Embryonic facial prominence (tissue), 1 donor: ENCODE results near the gene CENPV.
A peak's percentile ranks its signal among the peaks of the same experiment; 100 is the strongest.
"Not testable (repeated sequence)": the region's sequence is repeated elsewhere in the genome, so short reads cannot be mapped to it uniquely, and the experiment has no call there.

Experiments
- DNase-seq: peaks from one replicate; pipeline ENCODE4 v3.0.0-alpha.2; 2016; ENCODE audit errors: extremely low spot score

The CENPV gene

GRCh38 chr17:16353317-16354174 is at the start of gene CENPV:
TSS of gene CENPV (minus strand) at chr17:16353469. CDS start at chr17:16353436, 33 bp downstream.
- DNase-seq: no peak

GRCh38 chr17:16398270-16399267 is 45.3 kb upstream of the CENPV start:
- no peak for DNase-seq

GRCh38 chr17:16396693-16397092 is 43.4 kb upstream of the CENPV start:
- not testable (repeated sequence) for DNase-seq

GRCh38 chr17:16395887-16396286 is 42.6 kb upstream of the CENPV start:
- DNase-seq: not testable (repeated sequence)

GRCh38 chr17:16392491-16392890 is 39.2 kb upstream of the CENPV start:
- DNase-seq: not testable (repeated sequence)

- DNase-seq: no peak
These were observed 38.2 kb upstream of the CENPV start for GRCh38 chr17:16391451-16391850.

- not testable (repeated sequence) for DNase-seq
These were observed 32.8 kb upstream of the CENPV start for GRCh38 chr17:16386126-16386507.

- no peak for DNase-seq
These were observed 31.3 kb upstream of the CENPV start for GRCh38 chr17:16384557-16384956.

- no peak for DNase-seq
These were observed 30.6 kb upstream of the CENPV start for GRCh38 chr17:16383772-16384287.

GRCh38 chr17:16383216-16383615 is 29.9 kb upstream of the CENPV start:
- no peak for DNase-seq

GRCh38 chr17:16381496-16381820 is 28.2 kb upstream of the CENPV start:
- no peak for DNase-seq

GRCh38 chr17:16380640-16381495 is 27.6 kb upstream of the CENPV start, which contains the start of gene UBB:
TSS of gene UBB (plus strand) at chr17:16381091. CDS start at chr17:16381908, 817 bp downstream.
- DNase-seq: peak; percentile 95

- no peak for DNase-seq
These were observed 26.4 kb upstream of the CENPV start for GRCh38 chr17:16379654-16380053.

GRCh38 chr17:16378636-16379282 is 25.5 kb upstream of the CENPV start:
- DNase-seq: no peak

GRCh38 chr17:16377941-16378341 is 24.7 kb upstream of the CENPV start:
- DNase-seq: no peak

- no peak for DNase-seq
These were observed 21.1 kb upstream of the CENPV start for GRCh38 chr17:16374146-16374938.

- no peak for DNase-seq
These were observed 18.5 kb upstream of the CENPV start for GRCh38 chr17:16371742-16372141.

- DNase-seq: no peak
These were observed 11.4 kb upstream of the CENPV start for GRCh38 chr17:16364625-16365024.

GRCh38 chr17:16363749-16364536 is 10.7 kb upstream of the CENPV start:
- no peak for DNase-seq
